Nephron (organoid): Measurements from ENCODE around the gene PPP2R1A.

Source experiments
- H3K27ac Mint-ChIP-seq, 3 experiments: 2 replicates each; pipeline ENCODE4 v1.8.0; 2020; ENCODE audit warnings: mixed read lengths in 3 of 3, mild to moderate bottlenecking in 2 of 3, moderate library complexity in 1 of 3
- H3K27me3 Mint-ChIP-seq: 2 replicates; pipeline ENCODE4 v1.8.0; 2021; ENCODE audit warnings: low read depth, mild to moderate bottlenecking, moderate library complexity, mixed read lengths
- H3K36me3 Mint-ChIP-seq: 2 replicates; pipeline ENCODE4 v1.8.0; 2020; ENCODE audit warnings: low read depth, mixed read lengths
- H3K4me1 Mint-ChIP-seq: 2 replicates; pipeline ENCODE4 v1.8.0; 2020; ENCODE audit warnings: mixed read lengths
- H3K4me3 Mint-ChIP-seq, 3 experiments: 2 replicates each; pipeline ENCODE4 v1.8.0; 2020; ENCODE audit warnings: mild to moderate bottlenecking in 3 of 3, mixed read lengths in 3 of 3, moderate library complexity in 2 of 3
- H3K9me3 Mint-ChIP-seq: 2 replicates; pipeline ENCODE4 v1.8.0; 2020; ENCODE audit warnings: mixed read lengths
- TF ChIP-seq, protein P1 (sequence below), 3 experiments: fragments of 200-600 bp; sonication (generic); IDR thresholded peaks; one replicate each; pipeline ENCODE4 v1.5.0; 2021; ENCODE audit warnings: antibody characterized with exemption in 3 of 3; ENCODE audit not compliant: unreplicated experiment in 3 of 3

Gene PPP2R1A

GRCh38 chr19:52189735-52190486, at the start of gene PPP2R1A:
TSS of gene PPP2R1A (plus strand) at chr19:52190052. CDS start at chr19:52190097, 45 bp downstream.
- Mint-ChIP-seq H3K36me3 (peaks cover 32% of the 10 kb centered on the region), H3K27me3 (no peaks in the 10 kb centered on the region), H3K4me1 (peaks cover 15% of the 10 kb centered on the region), H3K9me3 (no peaks in the 10 kb centered on the region), H3K27ac (peak within 1 kb of the TSS; percentile 88 to 99 (median 97)), H3K4me3 (peak within 1 kb of the TSS; percentile 91 to 95 (median 93))
- TF ChIP-seq, protein P1, sequence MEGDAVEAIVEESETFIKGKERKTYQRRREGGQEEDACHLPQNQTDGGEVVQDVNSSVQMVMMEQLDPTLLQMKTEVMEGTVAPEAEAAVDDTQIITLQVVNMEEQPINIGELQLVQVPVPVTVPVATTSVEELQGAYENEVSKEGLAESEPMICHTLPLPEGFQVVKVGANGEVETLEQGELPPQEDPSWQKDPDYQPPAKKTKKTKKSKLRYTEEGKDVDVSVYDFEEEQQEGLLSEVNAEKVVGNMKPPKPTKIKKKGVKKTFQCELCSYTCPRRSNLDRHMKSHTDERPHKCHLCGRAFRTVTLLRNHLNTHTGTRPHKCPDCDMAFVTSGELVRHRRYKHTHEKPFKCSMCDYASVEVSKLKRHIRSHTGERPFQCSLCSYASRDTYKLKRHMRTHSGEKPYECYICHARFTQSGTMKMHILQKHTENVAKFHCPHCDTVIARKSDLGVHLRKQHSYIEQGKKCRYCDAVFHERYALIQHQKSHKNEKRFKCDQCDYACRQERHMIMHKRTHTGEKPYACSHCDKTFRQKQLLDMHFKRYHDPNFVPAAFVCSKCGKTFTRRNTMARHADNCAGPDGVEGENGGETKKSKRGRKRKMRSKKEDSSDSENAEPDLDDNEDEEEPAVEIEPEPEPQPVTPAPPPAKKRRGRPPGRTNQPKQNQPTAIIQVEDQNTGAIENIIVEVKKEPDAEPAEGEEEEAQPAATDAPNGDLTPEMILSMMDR (IDR thresholded peaks at IDR 0.05; ENCODE audit: unreplicated experiment in 3 of 3): no peak

DNA sequence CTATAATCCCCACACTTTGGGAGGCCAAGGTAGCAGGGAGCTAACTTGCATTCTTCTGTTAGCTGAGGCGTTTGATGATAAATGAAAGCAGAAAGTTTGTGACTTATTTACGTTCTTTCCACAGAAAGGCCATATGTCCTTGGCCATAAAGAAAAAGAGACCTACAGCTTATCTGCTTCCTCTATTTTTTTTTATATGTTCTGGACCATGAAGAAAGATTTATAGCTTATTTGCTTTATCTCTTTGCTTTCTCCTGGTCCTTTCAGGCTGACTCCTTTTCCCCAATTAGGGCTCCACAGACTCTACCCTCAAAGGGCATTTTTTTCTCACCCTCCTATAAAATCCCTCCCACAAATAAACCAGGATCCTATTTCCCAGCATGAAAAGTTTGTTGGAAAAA, 48.6 kb upstream of the PPP2R1A start:
- Mint-ChIP-seq H3K27me3 (no peaks in the 10 kb centered on the region), H3K9me3 (peaks cover 35% of the 10 kb centered on the region), H3K36me3 (peaks cover 37% of the 10 kb centered on the region), H3K4me1 (peaks cover 14% of the 10 kb centered on the region), H3K27ac (peak overlapping the region in 2 of 3 experiments; percentile 28 to 60), H3K4me3 (peak overlapping the region; percentile 14 to 68 (median 49))
- TF ChIP-seq, protein P1 (IDR thresholded peaks at IDR 0.05; ENCODE audit: unreplicated experiment in 3 of 3): no peak

- H3K4me3 Mint-ChIP-seq: peak overlapping the region in 1 of 3 experiments; percentile 49
- peaks cover 37% of the 10 kb centered on the region for H3K36me3 Mint-ChIP-seq
- no peak overlapping the region for H3K27ac Mint-ChIP-seq
- H3K4me1 Mint-ChIP-seq: peaks cover 14% of the 10 kb centered on the region
- peaks cover 36% of the 10 kb centered on the region for H3K9me3 Mint-ChIP-seq
- no peaks in the 10 kb centered on the region for H3K27me3 Mint-ChIP-seq
- TF ChIP-seq, protein P1 (IDR thresholded peaks at IDR 0.05; ENCODE audit: unreplicated experiment in 3 of 3): no peak
These were observed 47.8 kb upstream of the PPP2R1A start for GRCh38 chr19:52142001-52142595.

GRCh38 chr19:52148256-52148655, 41.6 kb upstream of the PPP2R1A start:
- H3K36me3 Mint-ChIP-seq: peaks cover 57% of the 10 kb centered on the region
- TF ChIP-seq, protein P1 (IDR thresholded peaks at IDR 0.05; ENCODE audit: unreplicated experiment in 3 of 3): no peak
- H3K4me1 Mint-ChIP-seq: no peaks in the 10 kb centered on the region
- H3K27ac Mint-ChIP-seq: no peak overlapping the region
- H3K4me3 Mint-ChIP-seq: no peak overlapping the region
- H3K9me3 Mint-ChIP-seq: peaks cover 50% of the 10 kb centered on the region
- no peaks in the 10 kb centered on the region for H3K27me3 Mint-ChIP-seq

GRCh38 chr19:52155596-52156359, 34.1 kb upstream of the PPP2R1A start:
- H3K4me3 Mint-ChIP-seq: no peak overlapping the region
- H3K9me3 Mint-ChIP-seq: peaks cover 83% of the 10 kb centered on the region
- peaks cover 95% of the 10 kb centered on the region for H3K36me3 Mint-ChIP-seq
- H3K27me3 Mint-ChIP-seq: no peaks in the 10 kb centered on the region
- TF ChIP-seq, protein P1 (IDR thresholded peaks at IDR 0.05; ENCODE audit: unreplicated experiment in 3 of 3): no peak
- H3K4me1 Mint-ChIP-seq: no peaks in the 10 kb centered on the region
- no peak overlapping the region for H3K27ac Mint-ChIP-seq
